GM12875 (cell line): ENCODE results near the gene MGRN1.

Source experiments
- H3K4me3 ChIP-seq: one replicate; pipeline ENCODE4 v1.5.1; 2011; ENCODE audit warnings: low read depth, low read length, control low read depth
- TF ChIP-seq, protein P1 (sequence below): IDR thresholded peaks from 2 replicates; pipeline ENCODE4 v1.5.1; 2011; ENCODE audit warnings: low read depth, mild to moderate bottlenecking, control low read depth, inconsistent platforms, low read length, moderate library complexity, borderline replicate concordance; ENCODE audit not compliant: insufficient read depth

MGRN1 gene

GRCh38 chr16:4616047-4616811 lies 8.4 kb upstream of the MGRN1 start:
- TF ChIP-seq, protein P1, sequence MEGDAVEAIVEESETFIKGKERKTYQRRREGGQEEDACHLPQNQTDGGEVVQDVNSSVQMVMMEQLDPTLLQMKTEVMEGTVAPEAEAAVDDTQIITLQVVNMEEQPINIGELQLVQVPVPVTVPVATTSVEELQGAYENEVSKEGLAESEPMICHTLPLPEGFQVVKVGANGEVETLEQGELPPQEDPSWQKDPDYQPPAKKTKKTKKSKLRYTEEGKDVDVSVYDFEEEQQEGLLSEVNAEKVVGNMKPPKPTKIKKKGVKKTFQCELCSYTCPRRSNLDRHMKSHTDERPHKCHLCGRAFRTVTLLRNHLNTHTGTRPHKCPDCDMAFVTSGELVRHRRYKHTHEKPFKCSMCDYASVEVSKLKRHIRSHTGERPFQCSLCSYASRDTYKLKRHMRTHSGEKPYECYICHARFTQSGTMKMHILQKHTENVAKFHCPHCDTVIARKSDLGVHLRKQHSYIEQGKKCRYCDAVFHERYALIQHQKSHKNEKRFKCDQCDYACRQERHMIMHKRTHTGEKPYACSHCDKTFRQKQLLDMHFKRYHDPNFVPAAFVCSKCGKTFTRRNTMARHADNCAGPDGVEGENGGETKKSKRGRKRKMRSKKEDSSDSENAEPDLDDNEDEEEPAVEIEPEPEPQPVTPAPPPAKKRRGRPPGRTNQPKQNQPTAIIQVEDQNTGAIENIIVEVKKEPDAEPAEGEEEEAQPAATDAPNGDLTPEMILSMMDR = peak; percentile 51
- peak overlapping the region; percentile 65 for H3K4me3 ChIP-seq

DNA sequence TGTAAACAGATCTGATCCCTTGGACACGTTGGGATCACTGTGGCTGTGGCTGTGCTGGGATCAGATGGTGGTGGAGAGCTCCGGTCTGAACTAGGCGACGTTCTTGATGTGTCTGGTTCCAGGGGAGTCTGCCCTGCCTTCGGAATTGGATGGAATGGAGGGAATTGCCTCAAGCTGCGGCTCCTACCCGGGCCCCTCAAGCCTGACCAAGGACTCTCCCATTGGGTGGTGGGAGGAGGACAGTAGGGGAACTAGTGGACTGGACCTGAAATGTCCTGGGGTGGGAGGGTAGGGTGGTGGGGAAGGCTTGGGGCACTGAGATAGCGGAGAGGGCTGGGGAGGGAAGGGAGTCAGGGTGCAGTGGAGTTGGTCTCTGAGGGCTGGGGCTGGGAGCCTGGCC lies 6.7 kb upstream of the MGRN1 start:
- TF ChIP-seq, protein P1 = no peak
- no peak overlapping the region for H3K4me3 ChIP-seq

DNA sequence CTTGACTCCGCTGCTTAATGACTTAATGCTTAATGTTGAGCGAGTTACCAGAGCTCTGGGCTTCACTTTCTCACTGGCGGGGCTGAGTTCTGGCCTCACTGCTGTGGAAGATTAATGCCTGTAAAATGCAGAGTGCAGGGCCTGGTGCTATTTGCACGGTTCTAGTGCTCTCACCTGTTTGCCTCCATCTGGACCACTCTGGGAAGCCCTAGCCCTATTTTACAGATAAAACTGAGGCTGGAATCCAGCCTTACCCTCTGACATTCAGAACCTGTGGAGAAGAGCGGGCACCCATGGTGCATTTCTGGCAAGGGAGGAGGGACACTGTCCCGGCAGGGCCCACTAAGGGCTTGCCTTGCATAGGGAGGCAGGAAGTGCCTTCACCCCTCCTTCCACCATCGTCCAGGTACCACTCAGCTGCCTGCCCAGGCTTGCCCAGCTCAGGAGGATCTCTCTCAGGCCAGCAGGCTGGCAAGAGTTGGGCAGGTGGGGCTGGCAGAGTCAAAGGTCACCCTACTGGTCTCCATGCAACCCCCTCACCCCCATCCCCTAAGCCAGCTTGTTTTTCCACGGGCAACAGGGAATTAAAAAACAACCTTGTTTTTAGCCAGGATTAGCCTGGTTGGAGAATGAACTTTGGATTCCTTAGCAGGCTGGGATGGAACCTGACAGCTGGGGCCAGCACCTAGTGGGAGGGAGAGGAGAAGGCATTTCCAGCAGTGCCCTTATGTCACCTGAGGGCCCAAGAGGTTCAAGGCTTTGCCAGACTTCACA lies 5.8 kb upstream of the MGRN1 start:
- TF ChIP-seq, protein P1 = no peak
- H3K4me3 ChIP-seq = no peak overlapping the region

DNA sequence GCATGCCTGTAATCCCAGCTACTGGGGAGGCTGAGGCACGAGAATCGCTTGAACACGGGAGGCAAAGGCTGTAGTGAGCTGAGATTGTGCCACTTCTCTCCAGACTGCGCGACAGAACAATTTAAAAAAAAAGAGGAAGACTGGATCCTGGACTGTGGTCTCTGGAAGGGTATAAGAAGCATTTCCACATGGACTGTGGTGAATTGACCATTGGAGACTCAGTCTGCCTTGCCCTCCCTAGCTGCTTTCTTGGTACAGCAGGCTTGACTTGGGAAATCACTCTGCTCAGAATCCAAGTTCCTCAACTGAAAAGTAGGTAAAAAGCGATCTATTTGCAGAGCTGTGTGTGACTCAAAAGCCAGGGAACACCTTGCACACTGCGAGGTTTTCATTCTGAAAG lies 1.0 kb upstream of the MGRN1 start:
- TF ChIP-seq, protein P1 = no peak
- H3K4me3 ChIP-seq = no peak overlapping the region

GRCh38 chr16:4624827-4625559 lies 367 bp downstream of the MGRN1 start:
- peak overlapping the region; percentile 91 for H3K4me3 ChIP-seq
- TF ChIP-seq, protein P1 = no peak

DNA sequence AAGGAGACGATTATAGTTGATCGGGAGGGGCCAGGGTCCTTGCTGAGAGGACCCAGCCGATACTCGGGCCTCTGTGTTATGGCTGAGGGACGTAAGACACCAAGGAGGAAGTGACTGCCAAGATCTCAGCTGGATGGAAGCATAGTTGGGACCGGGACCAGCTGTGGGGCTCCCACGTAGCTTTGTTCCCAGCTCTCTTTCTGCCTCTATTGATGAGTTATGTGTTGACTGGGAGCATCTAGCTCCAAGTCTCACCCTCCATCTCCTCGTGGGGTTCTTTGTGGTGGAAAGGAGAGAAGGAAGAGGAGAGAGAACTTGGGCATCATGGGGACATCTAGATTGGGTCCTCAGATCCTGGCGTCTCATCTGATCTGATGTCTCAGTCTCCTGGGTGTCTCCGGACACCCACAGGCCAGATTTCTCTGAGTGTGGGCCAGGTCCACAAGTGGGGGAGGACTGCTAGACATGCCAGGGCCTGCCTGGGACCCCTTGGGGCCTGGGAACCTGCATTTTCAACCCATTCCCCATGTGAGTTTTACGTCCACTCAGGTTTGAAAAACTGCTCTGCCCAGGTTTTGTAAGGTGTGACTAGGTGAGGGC lies 1.0 kb downstream of the MGRN1 start:
- peak overlapping the region; percentile 91 for H3K4me3 ChIP-seq
- TF ChIP-seq, protein P1 = no peak
